Neural progenitor cell (in vitro differentiated cells): ENCODE results near the gene DCAF8. TPM values are rescaled to one million over a fixed set of nuclear protein-coding genes. Genes with fewer than 3 reads are reported as not detected.

Source experiments
- DNase-seq: peaks from one replicate; pipeline ENCODE4 v3.0.0-alpha.2; 2016; ENCODE audit warnings: low spot score
- H2AFZ ChIP-seq: fragments of 200-600 bp; sonication (generic); replicated peaks from 2 replicates; pipeline ENCODE4 v1.6.1; 2016; ENCODE audit warnings: antibody characterized with exemption
- H3F3A ChIP-seq: fragments of 200-600 bp; sonication (generic); 2 replicates; pipeline ENCODE4 v1.6.1; 2016; ENCODE audit warnings: antibody characterized with exemption, low read depth
- H3K27ac ChIP-seq: fragments of 200-600 bp; sonication (generic); 2 replicates; pipeline ENCODE4 v1.5.1; 2016; ENCODE audit warnings: mild to moderate bottlenecking
- H3K27me3 ChIP-seq: fragments of 200-600 bp; sonication (generic); 2 replicates; pipeline ENCODE4 v1.6.1; 2016; ENCODE audit warnings: mild to moderate bottlenecking, moderate library complexity
- H3K36me3 ChIP-seq: fragments of 200-600 bp; sonication (generic); 2 replicates; pipeline ENCODE4 v1.5.1; 2016
- H3K4me1 ChIP-seq: fragments of 200-600 bp; sonication (generic); 2 replicates; pipeline ENCODE4 v1.6.1; 2016; ENCODE audit warnings: mixed run types
- H3K4me2 ChIP-seq: fragments of 200-600 bp; sonication (generic); 2 replicates; pipeline ENCODE4 v1.6.1; 2016
- H3K4me3 ChIP-seq: fragments of 200-600 bp; sonication (generic); 2 replicates; pipeline ENCODE4 v1.5.1; 2016
- H3K79me2 ChIP-seq: fragments of 200-600 bp; sonication (generic); 2 replicates; pipeline ENCODE4 v1.6.1; 2016; ENCODE audit warnings: low read depth
- H3K9ac ChIP-seq: fragments of 200-600 bp; sonication (generic); 2 replicates; pipeline ENCODE4 v1.6.1; 2016
- H3K9me3 ChIP-seq: fragments of 200-600 bp; sonication (generic); 2 replicates; pipeline ENCODE4 v1.5.1; 2016; ENCODE audit warnings: low read depth
- H4K20me1 ChIP-seq: fragments of 200-600 bp; sonication (generic); 2 replicates; pipeline ENCODE4 v1.6.1; 2016; ENCODE audit warnings: low read depth
- H3K27ac Mint-ChIP-seq: 3 replicates; pipeline ENCODE4 v1.8.0; 2021; ENCODE audit warnings: mixed read lengths
- H3K27me3 Mint-ChIP-seq: 2 replicates; pipeline ENCODE4 v1.8.0; 2022; ENCODE audit warnings: low read depth, mild to moderate bottlenecking, inconsistent platforms, moderate library complexity, mixed read lengths; ENCODE audit not compliant: insufficient read depth
- H3K36me3 Mint-ChIP-seq: 3 replicates; pipeline ENCODE4 v1.8.0; 2021; ENCODE audit warnings: mixed read lengths
- H3K4me1 Mint-ChIP-seq: 3 replicates; pipeline ENCODE4 v1.8.0; 2021; ENCODE audit warnings: mixed read lengths
- H3K4me3 Mint-ChIP-seq: 3 replicates; pipeline ENCODE4 v1.8.0; 2021; ENCODE audit warnings: mild to moderate bottlenecking, moderate library complexity, mixed read lengths
- H3K9me3 Mint-ChIP-seq: 3 replicates; pipeline ENCODE4 v1.8.0; 2020; ENCODE audit warnings: mixed read lengths
- EZH2 ChIP-seq: fragments of 200-600 bp; sonication (generic); IDR thresholded peaks from 2 replicates; pipeline ENCODE4 v1.6.1; 2017; ENCODE audit warnings: antibody characterized with exemption, mild to moderate bottlenecking, moderate library complexity
- EZH2phosphoT487 ChIP-seq: fragments of 200-600 bp; sonication (generic); IDR thresholded peaks from 2 replicates; pipeline ENCODE4 v1.6.1; 2017; ENCODE audit warnings: antibody characterized with exemption
- total RNA-seq: library from RNA; depleted of rRNA; stranded (reverse); fragments of >200 nt; gene quantifications from 2 replicates; pipeline ENCODE4 v1.2.3, GENCODE V29; 2015; ENCODE audit warnings: low replicate concordance
- TF ChIP-seq, protein P1 (sequence below): fragments of 200-600 bp; sonication (generic); IDR thresholded peaks from 2 replicates; pipeline ENCODE4 v1.5.1; 2017; ENCODE audit warnings: antibody characterized with exemption, mild to moderate bottlenecking

DCAF8 gene
- total RNA-seq, 1 donor from 2014 or later = 105 TPM

- H3K9me3 ChIP-seq = no peaks in the 10 kb centered on the region
- H3F3A ChIP-seq = no peaks in the 10 kb centered on the region
- Mint-ChIP-seq H3K4me1 (peaks cover 15% of the 10 kb centered on the region), H3K4me3 (no peak overlapping the region), H3K27ac (no peak overlapping the region), H3K36me3 (peaks cover 8% of the 10 kb centered on the region), H3K27me3 (no peaks in the 10 kb centered on the region), H3K9me3 (no peaks in the 10 kb centered on the region)
- no peak for TF ChIP-seq EZH2
- TF ChIP-seq, protein P1, sequence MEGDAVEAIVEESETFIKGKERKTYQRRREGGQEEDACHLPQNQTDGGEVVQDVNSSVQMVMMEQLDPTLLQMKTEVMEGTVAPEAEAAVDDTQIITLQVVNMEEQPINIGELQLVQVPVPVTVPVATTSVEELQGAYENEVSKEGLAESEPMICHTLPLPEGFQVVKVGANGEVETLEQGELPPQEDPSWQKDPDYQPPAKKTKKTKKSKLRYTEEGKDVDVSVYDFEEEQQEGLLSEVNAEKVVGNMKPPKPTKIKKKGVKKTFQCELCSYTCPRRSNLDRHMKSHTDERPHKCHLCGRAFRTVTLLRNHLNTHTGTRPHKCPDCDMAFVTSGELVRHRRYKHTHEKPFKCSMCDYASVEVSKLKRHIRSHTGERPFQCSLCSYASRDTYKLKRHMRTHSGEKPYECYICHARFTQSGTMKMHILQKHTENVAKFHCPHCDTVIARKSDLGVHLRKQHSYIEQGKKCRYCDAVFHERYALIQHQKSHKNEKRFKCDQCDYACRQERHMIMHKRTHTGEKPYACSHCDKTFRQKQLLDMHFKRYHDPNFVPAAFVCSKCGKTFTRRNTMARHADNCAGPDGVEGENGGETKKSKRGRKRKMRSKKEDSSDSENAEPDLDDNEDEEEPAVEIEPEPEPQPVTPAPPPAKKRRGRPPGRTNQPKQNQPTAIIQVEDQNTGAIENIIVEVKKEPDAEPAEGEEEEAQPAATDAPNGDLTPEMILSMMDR = no peak
- no peak for TF ChIP-seq EZH2phosphoT487
- no peak for DNase-seq
- no peaks in the 10 kb centered on the region for H3K27me3 ChIP-seq
- peaks cover 11% of the 10 kb centered on the region for H3K36me3 ChIP-seq
- H3K4me2 ChIP-seq = no peak overlapping the region
- H2AFZ ChIP-seq = no peak overlapping the region
- H3K4me3 ChIP-seq = no peak overlapping the region
- H4K20me1 ChIP-seq = peaks cover 60% of the 10 kb centered on the region
- H3K9ac ChIP-seq = no peak overlapping the region
- no peak overlapping the region for H3K27ac ChIP-seq
- peaks cover 8% of the 10 kb centered on the region for H3K4me1 ChIP-seq
- peaks cover 80% of the 10 kb centered on the region for H3K79me2 ChIP-seq
Measured at GRCh38 chr1:160245434-160245833, 16.9 kb downstream of the DCAF8 start.

DNA sequence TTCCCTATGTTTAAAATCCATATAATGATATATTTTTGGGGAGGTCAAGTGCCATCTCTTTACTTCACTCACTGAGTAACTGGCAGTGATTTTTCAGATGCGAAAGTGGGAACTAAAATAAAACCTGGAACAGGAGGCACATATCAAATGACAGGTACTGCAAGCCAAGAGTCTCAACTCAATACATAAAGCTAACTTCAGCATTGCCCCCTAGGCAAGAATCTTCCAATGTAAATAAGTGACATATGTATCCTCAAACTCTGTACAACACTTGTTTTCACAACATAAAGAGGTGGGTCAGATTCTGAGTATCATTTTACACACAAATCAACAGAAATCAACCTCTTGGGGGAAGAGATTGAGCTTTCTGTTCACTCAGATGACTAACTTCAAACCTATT, 18.1 kb downstream of the DCAF8 start:
- Histone ChIP-seq H4K20me1 (peaks cover 62% of the 10 kb centered on the region), H3K79me2 (peaks cover 68% of the 10 kb centered on the region), H3K4me3 (no peak overlapping the region), H3K27me3 (no peaks in the 10 kb centered on the region), H3K4me2 (no peak overlapping the region), H3F3A (no peaks in the 10 kb centered on the region), H3K4me1 (peaks cover 8% of the 10 kb centered on the region), H2AFZ (no peak overlapping the region), H3K27ac (no peak overlapping the region), H3K36me3 (peaks cover 14% of the 10 kb centered on the region), H3K9me3 (no peaks in the 10 kb centered on the region), H3K9ac (no peak overlapping the region)
- peaks cover 15% of the 10 kb centered on the region for H3K4me1 Mint-ChIP-seq
- no peak for DNase-seq
- H3K27ac Mint-ChIP-seq = no peak overlapping the region
- H3K36me3 Mint-ChIP-seq = peaks cover 14% of the 10 kb centered on the region
- no peaks in the 10 kb centered on the region for H3K27me3 Mint-ChIP-seq
- H3K9me3 Mint-ChIP-seq = no peaks in the 10 kb centered on the region
- TF ChIP-seq EZH2phosphoT487 (no peak), EZH2 (no peak)
- TF ChIP-seq, protein P1 = no peak
- no peak overlapping the region for H3K4me3 Mint-ChIP-seq

- Mint-ChIP-seq H3K9me3 (no peaks in the 10 kb centered on the region), H3K36me3 (peaks cover 17% of the 10 kb centered on the region), H3K4me3 (no peak overlapping the region), H3K4me1 (peaks cover 15% of the 10 kb centered on the region), H3K27ac (no peak overlapping the region), H3K27me3 (no peaks in the 10 kb centered on the region)
- Histone ChIP-seq H3K9me3 (no peaks in the 10 kb centered on the region), H3K79me2 (peaks cover 63% of the 10 kb centered on the region), H3K27me3 (no peaks in the 10 kb centered on the region), H4K20me1 (peaks cover 58% of the 10 kb centered on the region), H3K4me2 (no peak overlapping the region), H2AFZ (no peak overlapping the region), H3K4me3 (no peak overlapping the region), H3K9ac (no peak overlapping the region), H3K36me3 (peaks cover 17% of the 10 kb centered on the region), H3K4me1 (peaks cover 8% of the 10 kb centered on the region), H3K27ac (no peak overlapping the region), H3F3A (no peaks in the 10 kb centered on the region)
- no peak for DNase-seq
- TF ChIP-seq EZH2phosphoT487 = no peak
- no peak for TF ChIP-seq EZH2
- TF ChIP-seq, protein P1 = no peak
Measured at GRCh38 chr1:160243767-160244166, 18.6 kb downstream of the DCAF8 start.
